GM19397 (cell line): ENCODE results near the gene REPIN1.

Source experiments
- ATAC-seq: cut with Tn5 transposase; IDR thresholded peaks from one replicate; pipeline ENCODE4 v1.9.1; 2021; ENCODE audit warnings: mild to moderate bottlenecking, moderate library complexity; ENCODE audit not compliant: unreplicated experiment

Gene REPIN1

DNA sequence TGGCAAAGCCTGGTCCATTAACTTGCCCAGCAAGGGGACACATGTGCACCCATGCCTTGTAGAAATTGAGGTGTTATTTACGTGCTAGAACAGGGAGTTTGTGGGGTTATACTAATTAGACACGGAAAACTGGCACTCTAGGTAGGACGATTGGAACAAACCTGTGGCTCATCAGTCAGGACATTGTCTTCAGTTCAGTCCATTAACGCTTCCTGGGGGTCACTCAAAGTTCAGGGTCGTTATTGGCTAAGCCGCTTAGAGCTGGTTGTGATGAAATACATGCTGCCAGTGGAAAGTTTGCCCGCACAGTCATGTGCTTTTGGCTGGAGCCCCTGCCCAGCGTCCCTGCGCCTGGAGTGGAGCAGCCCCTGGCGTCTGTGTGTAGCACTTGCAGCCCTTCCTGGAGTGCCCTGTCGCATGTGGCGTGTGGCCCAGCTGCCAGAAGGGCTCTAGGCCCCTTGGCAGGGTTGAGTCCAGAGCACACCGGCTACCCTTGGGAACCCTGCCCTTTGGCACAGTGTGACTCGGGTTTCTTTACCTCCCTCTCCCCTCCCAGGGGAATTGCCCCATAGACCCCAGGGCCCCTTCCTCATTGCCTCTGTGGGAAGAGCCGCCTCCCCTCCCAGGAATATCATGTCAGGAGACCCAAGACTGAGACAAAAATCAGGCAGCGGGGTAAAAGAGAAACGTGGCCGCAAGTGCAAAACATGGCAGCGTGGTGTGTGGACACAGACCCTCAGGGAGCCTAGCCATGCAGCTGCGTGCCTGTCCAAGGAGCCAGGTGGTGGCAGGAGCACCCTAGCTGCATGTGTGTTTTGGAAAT lies 20.3 kb downstream of the REPIN1 start:
- no peak for ATAC-seq

DNA sequence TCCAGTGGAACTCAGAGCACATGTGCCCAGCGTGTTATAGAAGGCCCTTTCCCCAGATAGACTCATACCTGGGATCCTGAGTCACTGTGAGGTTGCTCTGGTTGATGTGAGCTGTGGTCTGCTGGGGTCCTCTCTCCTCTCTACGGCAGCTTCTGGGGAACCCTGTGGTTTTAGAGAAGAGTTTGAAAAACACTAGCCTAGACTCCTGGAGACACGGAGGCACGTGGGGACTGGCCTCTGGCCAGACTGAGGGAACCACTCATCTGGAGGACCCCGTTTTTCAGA lies 20.9 kb downstream of the REPIN1 start:
- no peak for ATAC-seq

DNA sequence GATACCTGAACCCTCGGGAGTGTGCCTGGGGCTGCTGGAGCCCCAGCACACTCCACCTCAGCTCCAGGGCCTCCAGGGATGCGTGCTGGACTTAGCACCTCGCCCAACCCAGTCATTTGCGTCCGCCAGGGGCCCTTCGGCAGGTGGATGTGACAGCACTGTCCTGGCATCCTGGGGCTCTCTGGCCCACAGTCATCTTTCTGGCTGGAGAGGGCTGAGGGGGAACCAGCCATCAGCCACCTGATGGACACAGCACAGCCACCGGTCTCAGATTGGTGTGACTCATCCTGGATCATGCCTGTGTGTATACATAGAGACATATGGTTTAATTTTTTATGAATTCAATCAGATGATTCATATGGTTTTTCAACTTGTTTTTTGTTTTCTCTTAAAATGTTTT lies 21.6 kb downstream of the REPIN1 start:
- no peak for ATAC-seq

DNA sequence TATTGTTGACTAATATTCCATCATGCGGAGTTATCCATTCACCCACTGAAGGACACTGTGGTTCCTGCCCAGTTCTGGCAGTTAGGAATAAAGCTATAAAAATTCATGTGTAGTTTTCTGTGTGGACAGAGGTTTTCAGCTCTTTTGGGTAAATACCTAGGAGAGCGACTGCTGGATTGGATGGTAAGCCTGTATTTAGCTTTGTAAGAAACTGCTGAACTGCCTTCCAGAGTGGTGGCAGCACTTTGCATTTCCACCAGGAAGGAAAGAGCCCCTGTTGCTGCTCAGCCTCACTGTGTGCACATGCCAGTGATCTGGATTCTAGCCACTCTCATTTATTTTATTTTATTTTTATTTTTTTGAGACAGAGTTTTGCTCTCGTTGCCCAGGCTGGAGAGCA lies 24.7 kb downstream of the REPIN1 start:
- ATAC-seq, result no peak

DNA sequence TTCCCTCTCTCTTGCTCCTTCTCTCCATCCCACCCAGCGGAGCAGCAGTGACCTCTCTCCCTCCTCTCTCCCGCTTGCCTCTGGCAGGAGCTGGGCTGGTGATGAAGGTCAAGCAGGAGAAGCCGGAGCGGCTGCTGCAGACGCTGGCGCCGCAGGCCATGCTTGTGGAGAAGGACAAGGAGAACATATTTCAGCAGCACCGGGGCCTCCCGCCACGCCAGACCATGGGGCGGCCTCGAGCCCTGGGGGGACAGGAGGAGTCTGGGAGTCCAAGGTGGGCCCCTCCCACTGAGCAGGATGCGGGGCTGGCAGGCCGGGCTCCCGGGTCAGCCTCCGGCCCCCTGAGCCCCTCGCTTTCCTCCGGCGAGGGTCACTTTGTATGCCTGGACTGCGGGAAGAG lies 27.8 kb downstream of the REPIN1 start:
- no peak for ATAC-seq

DNA sequence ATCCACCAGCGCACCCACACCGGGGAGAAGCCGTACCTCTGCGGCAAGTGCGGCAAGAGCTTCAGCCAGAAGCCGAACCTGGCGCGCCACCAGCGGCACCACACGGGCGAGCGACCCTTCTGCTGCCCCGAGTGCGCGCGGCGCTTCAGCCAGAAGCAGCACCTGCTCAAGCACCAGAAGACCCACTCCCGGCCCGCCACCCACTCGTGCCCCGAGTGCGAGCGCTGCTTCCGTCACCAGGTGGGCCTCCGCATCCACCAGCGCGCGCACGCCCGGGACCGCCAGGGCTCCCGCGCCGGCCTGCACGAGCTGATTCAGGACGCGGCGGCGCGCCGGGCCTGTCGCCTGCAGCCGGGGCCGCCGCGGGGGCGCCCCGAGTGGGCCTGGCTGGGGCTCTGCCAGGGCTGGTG lies 28.2 kb downstream of the REPIN1 start:
- no peak for ATAC-seq

DNA sequence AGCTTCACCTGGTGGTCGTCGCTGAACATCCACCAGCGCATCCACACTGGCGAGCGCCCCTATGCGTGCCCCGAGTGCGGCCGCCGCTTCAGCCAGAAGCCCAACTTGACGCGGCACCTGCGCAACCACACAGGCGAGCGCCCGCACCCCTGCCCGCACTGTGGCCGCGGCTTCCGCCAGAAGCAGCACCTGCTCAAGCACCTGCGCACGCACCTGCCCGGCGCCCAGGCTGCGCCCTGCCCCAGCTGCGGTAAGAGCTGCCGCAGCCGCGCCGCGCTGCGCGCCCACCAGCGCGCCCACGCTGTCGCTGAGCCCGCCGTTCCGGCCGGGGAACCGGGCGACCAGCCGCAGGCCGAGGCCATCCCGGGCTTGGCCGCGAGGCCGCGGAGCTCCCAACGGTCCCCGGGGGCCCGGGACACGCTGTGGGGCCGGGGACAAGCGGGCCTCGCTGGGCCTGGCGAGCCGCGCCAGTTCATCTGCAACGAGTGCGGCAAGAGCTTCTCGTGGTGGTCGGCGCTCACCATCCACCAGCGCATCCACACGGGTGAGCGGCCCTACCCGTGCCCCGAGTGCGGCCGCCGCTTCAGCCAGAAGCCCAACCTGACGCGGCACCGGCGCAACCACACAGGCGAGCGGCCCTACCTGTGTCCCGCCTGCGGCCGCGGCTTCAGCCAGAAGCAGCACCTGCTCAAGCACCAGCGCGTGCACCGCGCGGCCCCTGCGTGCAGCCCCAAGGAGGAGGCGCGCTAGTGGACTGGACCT lies 28.9 kb downstream of the REPIN1 start:
- no peak for ATAC-seq

DNA sequence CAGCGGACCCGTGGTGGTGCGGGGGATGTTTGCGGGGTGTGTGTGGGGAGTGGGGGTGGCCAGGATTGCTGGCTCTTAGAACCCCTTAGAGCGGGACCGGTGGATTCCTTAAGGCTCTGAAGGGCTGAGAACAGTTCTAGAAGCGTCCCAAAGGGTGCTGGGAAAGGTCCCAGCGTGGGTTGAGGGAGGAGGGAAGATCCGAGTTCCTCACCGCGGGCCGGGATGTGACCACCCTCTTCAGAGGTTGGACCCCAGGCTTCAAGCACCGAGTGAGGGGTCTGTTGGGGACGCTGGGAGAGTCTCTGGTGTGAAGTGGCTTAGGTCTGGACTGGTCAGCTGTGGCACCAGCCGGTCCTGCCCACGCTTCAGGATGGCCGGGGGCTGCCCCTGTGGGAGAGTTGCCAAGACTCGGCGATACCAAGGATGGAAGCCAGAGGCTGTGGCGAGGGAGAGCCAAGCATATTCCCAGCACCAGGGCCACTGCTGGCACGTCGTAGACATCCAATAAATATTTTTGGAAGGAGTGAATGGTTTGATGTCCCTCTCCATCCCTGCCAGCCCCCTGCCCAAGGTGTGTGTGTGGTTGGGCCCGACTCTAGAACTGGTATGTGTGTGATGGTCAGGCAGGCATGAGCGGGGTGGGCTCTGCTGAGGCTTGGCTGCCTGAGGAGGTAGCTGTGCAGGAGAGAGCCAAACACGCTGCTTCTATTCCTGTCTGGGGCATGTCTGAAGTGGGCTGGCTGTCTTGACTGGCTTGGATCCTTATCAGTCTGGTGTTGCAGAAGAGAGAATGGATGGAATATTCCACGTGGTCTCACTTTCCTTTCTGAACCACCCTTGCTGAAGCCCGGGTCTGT lies 29.7 kb downstream of the REPIN1 start:
- ATAC-seq, result no peak

DNA sequence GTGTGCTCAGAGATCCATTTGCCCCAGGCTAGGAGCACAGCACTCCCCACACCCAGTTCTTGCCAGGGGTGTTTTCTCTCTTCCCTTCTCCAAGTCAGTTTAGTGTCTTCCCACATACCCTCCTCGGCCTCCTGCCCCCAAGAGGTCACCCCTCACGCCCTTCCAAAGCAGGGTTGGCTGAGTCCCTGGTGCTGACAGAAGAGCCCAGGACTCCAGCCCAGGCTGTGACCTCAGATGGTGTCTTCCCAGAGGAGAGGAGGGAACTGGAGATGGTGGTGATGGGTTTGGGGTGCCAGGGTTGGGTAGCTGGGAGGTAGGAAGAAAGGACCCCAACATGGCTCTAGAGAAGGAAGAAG lies 30.3 kb downstream of the REPIN1 start:
- no peak for ATAC-seq

DNA sequence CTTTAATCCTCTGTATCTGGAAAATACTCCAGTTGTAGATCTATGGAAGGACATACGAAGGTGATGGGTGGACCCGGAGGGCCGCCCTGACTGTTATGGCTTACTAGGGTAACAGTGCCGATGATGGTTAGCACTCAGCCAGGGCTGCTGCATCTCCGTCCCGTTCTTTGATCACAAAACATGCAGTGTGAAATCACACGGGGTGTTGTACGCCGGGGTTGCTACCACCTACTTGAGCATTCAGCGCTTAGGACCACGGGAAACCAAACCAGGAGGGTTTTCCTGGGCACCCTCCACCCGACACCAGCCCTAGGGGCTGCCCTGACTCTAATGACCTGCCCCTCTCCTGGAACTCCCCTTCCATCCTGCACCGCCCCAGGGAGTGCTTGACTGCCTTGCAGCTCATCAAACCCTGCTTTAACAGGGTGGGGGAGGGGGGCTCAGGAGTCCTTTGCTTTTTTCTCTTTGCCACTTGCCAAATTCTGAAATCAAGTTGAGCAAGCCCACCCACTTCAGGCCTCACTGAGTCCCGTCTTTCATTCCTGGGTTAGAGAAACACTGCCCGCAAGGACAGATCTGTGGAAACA lies 30.9 kb downstream of the REPIN1 start:
- ATAC-seq, result no peak

DNA sequence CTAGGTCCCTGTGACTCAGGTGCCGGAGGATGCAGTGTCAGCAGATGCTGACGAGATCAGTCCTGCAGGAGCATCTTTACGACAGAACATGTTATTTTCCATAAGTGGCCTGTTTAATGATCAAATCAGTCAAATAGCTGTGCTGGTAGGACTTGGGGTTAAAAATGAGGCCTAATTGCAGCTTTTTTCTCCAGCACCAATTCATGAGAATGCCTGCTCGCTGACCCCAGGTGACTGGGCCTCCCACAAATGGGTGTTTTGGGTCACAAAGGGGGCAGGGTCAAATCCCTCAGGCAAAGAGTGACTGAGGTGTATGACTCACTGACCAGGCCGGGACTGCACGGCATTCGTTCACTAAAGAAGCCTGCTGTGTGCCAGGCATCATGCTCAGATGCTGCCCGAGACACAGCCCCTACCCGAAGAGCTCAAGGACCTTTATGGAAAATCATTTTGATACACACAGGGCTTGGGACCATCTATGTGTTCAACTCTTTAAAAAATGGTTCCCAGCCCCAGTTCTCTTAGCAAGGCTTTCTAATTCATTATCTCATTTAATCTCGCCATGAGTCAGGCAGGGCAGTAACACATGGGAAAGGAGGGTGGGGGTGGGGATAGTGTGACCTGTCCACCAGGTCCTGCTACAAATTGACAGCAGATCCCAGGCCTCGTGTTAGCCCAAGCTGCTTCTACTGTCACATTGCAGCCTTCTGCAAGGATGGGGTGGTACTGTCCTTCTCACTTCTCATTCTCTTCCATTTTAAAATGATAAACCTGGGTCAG lies 31.6 kb downstream of the REPIN1 start:
- no peak for ATAC-seq

DNA sequence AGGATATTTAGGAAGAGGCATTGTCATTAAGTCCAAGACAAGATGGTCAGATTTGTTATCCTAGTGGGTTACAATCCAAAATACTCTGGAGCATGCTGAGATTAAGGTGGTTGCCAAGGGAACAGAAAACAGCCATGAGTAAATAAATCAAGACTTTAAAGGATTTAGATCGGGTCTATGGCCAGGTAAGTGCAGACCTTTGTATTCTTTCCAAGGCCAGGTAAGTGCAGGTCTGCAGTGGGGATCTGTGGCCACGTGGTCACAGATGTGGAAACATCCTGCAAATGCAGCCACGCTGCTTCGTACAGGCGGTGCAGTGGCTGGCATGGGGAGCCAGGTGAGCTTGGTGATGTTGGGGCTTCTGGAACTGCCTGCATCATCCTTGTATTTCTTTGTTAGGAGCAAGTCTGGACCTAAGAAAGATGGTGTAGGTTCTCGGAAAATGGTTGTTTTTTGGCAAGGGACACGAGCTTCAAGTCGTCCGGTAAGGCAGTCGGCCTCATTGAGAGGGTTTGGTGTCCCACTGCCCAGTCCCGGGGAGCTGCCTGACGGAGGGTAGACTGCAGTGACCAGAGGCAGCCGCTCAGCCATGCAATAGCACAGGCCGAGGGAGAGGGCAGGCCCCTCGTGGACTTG lies 32.3 kb downstream of the REPIN1 start:
- ATAC-seq, result no peak

DNA sequence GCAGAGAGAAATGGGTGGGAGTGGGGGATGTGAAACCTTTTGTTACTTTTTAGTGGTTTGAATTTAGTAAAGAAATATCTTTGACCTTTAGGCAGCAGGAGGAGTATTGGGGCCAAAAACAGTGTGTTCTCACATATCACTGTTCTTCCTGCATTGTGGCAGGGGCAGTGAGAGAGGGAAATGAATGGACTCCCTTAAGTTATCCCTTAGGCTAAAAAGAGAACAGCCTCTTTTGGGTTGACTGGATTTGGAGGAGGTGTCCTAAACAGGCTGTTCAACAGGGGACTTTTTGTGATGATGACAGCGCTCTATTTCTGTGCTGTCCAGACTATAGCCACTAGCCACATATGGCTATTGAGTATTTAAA lies 32.8 kb downstream of the REPIN1 start:
- ATAC-seq, result no peak

DNA sequence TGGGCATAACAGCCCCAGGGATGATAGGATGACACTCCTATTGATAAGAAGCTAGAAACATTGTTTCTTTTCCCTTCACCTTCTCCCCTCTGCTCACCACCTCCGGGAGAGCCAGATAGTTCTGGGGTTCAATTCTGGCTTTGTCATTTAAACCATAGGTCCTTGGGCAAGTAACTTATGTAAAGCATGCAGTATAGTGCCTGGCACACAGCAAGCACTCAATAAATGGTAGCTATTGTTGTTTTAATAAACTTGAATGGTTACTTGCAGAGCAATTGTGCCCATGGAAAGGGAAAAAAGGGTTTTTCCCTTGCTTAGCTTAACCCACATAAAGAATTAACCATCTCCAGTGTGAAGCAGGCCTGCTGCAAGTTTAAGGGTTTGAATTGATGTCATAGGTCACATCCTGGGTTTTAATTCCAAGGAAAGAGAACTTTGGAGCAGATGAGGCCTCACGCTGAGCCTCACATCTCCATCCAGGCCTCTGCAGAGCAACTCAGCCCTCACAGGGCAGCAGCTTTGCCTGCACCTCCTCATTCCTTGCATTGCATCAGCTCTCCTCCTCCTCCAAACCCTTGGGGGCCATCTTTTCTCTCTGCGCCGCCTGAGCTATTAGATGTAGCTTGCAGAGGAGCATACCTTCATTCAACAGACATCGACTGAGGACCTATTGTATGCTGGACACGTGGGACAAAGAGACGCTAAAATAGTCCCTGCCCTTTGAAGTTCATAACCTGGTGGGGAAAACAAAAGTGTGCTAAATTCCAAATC lies 33.4 kb downstream of the REPIN1 start:
- no peak for ATAC-seq

DNA sequence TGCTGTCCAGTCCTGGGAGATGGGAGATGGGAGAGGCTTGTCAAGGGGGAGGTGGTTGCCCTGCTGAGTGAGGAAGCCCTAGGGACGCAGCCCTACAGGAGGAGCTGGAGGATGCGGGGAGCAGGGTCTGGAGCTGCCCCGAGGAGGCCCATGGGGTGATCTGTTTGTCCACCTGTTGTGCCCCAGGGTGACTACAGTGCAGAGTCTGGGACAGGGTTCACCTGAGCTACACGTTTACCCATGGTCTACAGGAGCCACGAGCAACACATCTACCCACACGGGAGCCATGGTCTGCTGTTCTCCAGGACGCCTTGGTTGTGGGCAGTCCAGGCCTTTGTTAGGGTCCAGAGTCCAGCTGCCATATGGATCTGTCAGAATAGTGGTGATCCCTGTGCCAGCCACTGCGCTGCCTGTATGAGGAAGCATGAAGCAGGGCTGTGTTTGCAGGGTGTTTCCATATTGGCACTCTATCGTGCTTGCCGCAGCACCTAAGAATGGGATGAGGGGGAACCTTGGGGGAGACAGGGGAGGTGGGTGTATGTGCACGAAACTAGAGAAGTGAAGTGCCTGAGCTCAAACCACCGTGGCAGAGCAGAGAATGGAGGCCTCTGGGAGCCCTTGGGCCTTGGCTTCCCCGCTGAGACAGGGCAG lies 34.2 kb downstream of the REPIN1 start:
- no peak for ATAC-seq

DNA sequence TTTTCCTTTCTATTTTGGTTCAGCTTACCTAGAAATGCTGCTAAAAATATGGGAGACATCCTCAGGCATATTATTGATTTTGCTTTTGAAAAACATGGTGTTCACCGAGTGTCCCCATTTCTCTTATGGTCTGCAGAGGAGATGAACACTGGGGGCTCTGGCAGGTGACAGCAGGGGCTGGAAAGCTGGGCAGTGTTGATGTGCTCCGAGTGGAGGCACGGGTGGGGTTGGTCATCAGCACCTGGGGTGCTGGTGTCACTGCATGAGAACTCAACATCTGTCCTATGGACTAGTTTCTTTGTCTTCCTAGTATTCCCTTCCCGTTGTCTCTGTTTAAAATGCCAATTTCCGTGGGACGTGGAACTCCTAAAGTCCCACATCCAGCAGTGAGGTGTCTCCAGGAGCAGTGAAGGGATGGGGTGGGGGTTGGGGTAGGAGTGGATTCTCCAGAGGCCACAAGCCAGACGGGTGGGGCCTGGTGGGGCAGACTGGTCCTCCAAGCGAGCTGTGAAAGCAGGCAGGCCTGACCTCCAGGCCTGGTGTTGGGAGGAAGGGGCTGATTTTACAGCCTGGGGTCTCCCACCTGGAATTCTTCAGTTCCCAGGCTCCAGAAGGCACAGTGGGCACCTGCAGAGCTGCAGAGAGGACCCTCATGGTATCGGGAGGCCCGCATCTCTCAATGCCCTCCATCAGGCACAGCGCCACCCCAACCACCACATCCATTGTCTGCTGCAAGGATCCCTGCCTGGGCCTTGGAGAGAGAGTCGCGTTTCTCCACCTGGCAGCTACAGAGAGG lies 35.0 kb downstream of the REPIN1 start:
- ATAC-seq, result no peak

DNA sequence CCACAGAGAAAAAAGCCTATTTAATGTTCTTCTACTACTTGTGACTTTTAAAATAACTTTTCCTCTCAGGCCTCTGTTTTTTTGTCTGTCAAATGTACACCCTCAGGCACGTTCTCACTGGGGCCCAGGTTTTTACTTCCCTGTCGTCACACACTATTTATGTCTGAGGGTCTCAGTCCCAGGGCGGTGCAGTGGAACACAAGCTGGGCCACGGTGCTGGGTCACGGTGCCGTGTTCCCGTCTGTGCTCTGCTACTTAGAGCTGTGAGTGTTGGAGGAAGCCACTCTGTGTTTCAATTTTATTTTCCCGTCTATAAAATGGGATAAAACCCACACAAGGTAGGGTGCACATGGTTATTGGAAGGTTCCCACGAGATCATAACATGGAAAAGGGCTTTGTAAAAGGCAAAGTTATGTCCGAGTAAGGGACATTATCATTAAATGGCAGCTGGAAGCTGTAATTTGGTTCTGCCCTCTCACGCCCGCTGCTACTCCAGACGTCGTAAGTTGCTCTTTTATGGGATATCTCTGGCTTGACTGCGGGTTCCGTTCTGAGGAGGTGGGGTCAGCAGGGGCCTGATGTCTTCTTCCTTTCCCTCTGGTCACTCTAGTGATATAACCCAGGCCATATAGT lies 35.7 kb downstream of the REPIN1 start:
- ATAC-seq, result no peak
